Measurements from ENCODE around the gene GRPR. TPM values are rescaled to one million over a fixed set of nuclear protein-coding genes. Genes with fewer than 3 reads are reported as not detected.

GRPR gene
- total RNA-seq, 1 donor from 2014 or later, result 3.0 TPM

- H3K27ac ChIP-seq (ENCODE audit: low read depth, low read length), result no peak overlapping the region
- no peak overlapping the region for H3K9ac ChIP-seq (ENCODE audit: low read length)
- no peak for DNase-seq (ENCODE audit: low read depth)
- no peaks in the 10 kb centered on the region for H4K20me1 ChIP-seq (ENCODE audit: insufficient read depth, low read length)
- Mint-ChIP-seq H3K27me3 (ENCODE audit: low read depth, unreplicated experiment) (no peaks in the 10 kb centered on the region), H3K27ac (ENCODE audit: unreplicated experiment) (no peak overlapping the region), H3K4me3 (ENCODE audit: unreplicated experiment) (no peak overlapping the region), H3K36me3 (ENCODE audit: low read depth, unreplicated experiment) (no peaks in the 10 kb centered on the region), H3K4me1 (ENCODE audit: low read depth, unreplicated experiment) (no peaks in the 10 kb centered on the region), H3K9me3 (ENCODE audit: unreplicated experiment) (no peaks in the 10 kb centered on the region)
- H3K4me3 ChIP-seq (ENCODE audit: insufficient read depth, low read depth, low read length), result no peak overlapping the region
- no peaks in the 10 kb centered on the region for H3K79me2 ChIP-seq (ENCODE audit: insufficient read depth, low read length)
- TF ChIP-seq EZH2 (IDR thresholded peaks at IDR 0.05; ENCODE audit: insufficient read depth, low read length), result no peak
- TF ChIP-seq CTCF (IDR thresholded peaks at IDR 0.05; ENCODE audit: insufficient read depth, low read depth, low read length), result no peak
- no peaks in the 10 kb centered on the region for H3K27me3 ChIP-seq (ENCODE audit: insufficient read depth, low read length)
- no peak overlapping the region for H2AFZ ChIP-seq (ENCODE audit: low read depth, low read length)
- H3K4me2 ChIP-seq (ENCODE audit: low read length), result no peak overlapping the region
- no peaks in the 10 kb centered on the region for H3K4me1 ChIP-seq (ENCODE audit: insufficient read depth, low read length)
- no peaks in the 10 kb centered on the region for H3K36me3 ChIP-seq (ENCODE audit: insufficient read depth, low read length)
- no peaks in the 10 kb centered on the region for H3K9me3 ChIP-seq (ENCODE audit: insufficient read depth, low read depth, low read length)
- peak; percentile 23 for FAIRE-seq
These were observed 76.0 kb downstream of the GRPR start for GRCh38 chrX:16199343-16199742.

- H3K9me3 Mint-ChIP-seq (ENCODE audit: unreplicated experiment), result no peaks in the 10 kb centered on the region
- H4K20me1 ChIP-seq (ENCODE audit: insufficient read depth, low read length), result no peaks in the 10 kb centered on the region
- DNase-seq (ENCODE audit: low read depth) (no peak), FAIRE-seq (no peak)
- no peak for TF ChIP-seq CTCF (IDR thresholded peaks at IDR 0.05; ENCODE audit: insufficient read depth, low read depth, low read length)
- no peak for TF ChIP-seq EZH2 (IDR thresholded peaks at IDR 0.05; ENCODE audit: insufficient read depth, low read length)
- H3K36me3 Mint-ChIP-seq (ENCODE audit: low read depth, unreplicated experiment), result no peaks in the 10 kb centered on the region
- no peaks in the 10 kb centered on the region for H3K79me2 ChIP-seq (ENCODE audit: insufficient read depth, low read length)
- no peak overlapping the region for H3K4me2 ChIP-seq (ENCODE audit: low read length)
- no peaks in the 10 kb centered on the region for H3K36me3 ChIP-seq (ENCODE audit: insufficient read depth, low read length)
- H3K27ac Mint-ChIP-seq (ENCODE audit: unreplicated experiment), result no peak overlapping the region
- peaks cover 2% of the 10 kb centered on the region for H3K4me1 Mint-ChIP-seq (ENCODE audit: low read depth, unreplicated experiment)
- no peaks in the 10 kb centered on the region for H3K27me3 ChIP-seq (ENCODE audit: insufficient read depth, low read length)
- H3K9me3 ChIP-seq (ENCODE audit: insufficient read depth, low read depth, low read length), result no peaks in the 10 kb centered on the region
- no peak overlapping the region for H3K4me3 ChIP-seq (ENCODE audit: insufficient read depth, low read depth, low read length)
- no peaks in the 10 kb centered on the region for H3K27me3 Mint-ChIP-seq (ENCODE audit: low read depth, unreplicated experiment)
- no peaks in the 10 kb centered on the region for H3K4me1 ChIP-seq (ENCODE audit: insufficient read depth, low read length)
- H3K4me3 Mint-ChIP-seq (ENCODE audit: unreplicated experiment), result no peak overlapping the region
- no peak overlapping the region for H3K27ac ChIP-seq (ENCODE audit: low read depth, low read length)
- no peak overlapping the region for H3K9ac ChIP-seq (ENCODE audit: low read length)
- H2AFZ ChIP-seq (ENCODE audit: low read depth, low read length), result no peak overlapping the region
These were observed 79.6 kb downstream of the GRPR start for GRCh38 chrX:16202943-16203342.

Other genes with a start within 250 kb of the GRPR start
- not detected in 2 replicates for gene MAGEB17, start 43.9 kb downstream of the GRPR start, total RNA-seq